DOHH2 (cell line): ENCODE results near the gene ANO8.

Source experiments
- H3F3A ChIP-seq: fragments of 200-600 bp; sonication (generic), shearing (Covaris generic); 2 replicates; pipeline ENCODE4 v1.6.0; 2016; ENCODE audit warnings: antibody characterized with exemption, mild to moderate bottlenecking; ENCODE audit not compliant: control insufficient read depth, insufficient read depth
- H3K27ac ChIP-seq: fragments of 200-600 bp; sonication (generic); 2 replicates; pipeline ENCODE4 v1.5.1; 2014; ENCODE audit warnings: low read depth, mild to moderate bottlenecking, low read length, moderate library complexity
- H3K27me3 ChIP-seq: fragments of 200-600 bp; sonication (generic); 2 replicates; pipeline ENCODE4 v1.6.1; 2014; ENCODE audit warnings: mild to moderate bottlenecking, low read length, mixed read lengths; ENCODE audit not compliant: control insufficient read depth
- H3K36me3 ChIP-seq: fragments of 200-600 bp; sonication (generic); 2 replicates; pipeline ENCODE4 v1.6.1; 2014; ENCODE audit warnings: mild to moderate bottlenecking, low read length, moderate library complexity, mixed read lengths; ENCODE audit not compliant: control insufficient read depth
- H3K4me1 ChIP-seq: fragments of 200-600 bp; sonication (generic); 2 replicates; pipeline ENCODE4 v1.6.1; 2014; ENCODE audit warnings: mild to moderate bottlenecking, low read length, mixed read lengths; ENCODE audit not compliant: control insufficient read depth
- H3K4me2 ChIP-seq: fragments of 200-600 bp; sonication (generic); 2 replicates; pipeline ENCODE4 v1.6.0; 2014; ENCODE audit warnings: mild to moderate bottlenecking, low read length, moderate library complexity
- H3K4me3 ChIP-seq: fragments of 200-600 bp; sonication (generic); 2 replicates; pipeline ENCODE4 v1.5.1; 2014; ENCODE audit warnings: mild to moderate bottlenecking, low read length, mixed read lengths
- H3K79me2 ChIP-seq: fragments of 200-600 bp; sonication (generic); 2 replicates; pipeline ENCODE4 v1.6.1; 2014; ENCODE audit warnings: mild to moderate bottlenecking, low read length, mixed read lengths; ENCODE audit not compliant: control insufficient read depth
- H3K9me2 ChIP-seq: fragments of 200-600 bp; sonication (generic); replicated peaks from 2 replicates; pipeline ENCODE4 v1.6.1; 2014; ENCODE audit warnings: mild to moderate bottlenecking, low read length, mixed read lengths; ENCODE audit not compliant: control insufficient read depth
- H3K9me3 ChIP-seq: fragments of 200-600 bp; sonication (generic); 2 replicates; pipeline ENCODE4 v1.6.1; 2014; ENCODE audit warnings: antibody characterized with exemption, low read length, mixed read lengths; ENCODE audit not compliant: control insufficient read depth, insufficient read depth
- H4K20me1 ChIP-seq: fragments of 200-600 bp; sonication (generic); 2 replicates; pipeline ENCODE4 v1.6.0; 2014; ENCODE audit warnings: low read depth, mild to moderate bottlenecking, antibody characterized with exemption, low read length, moderate library complexity; ENCODE audit not compliant: control insufficient read depth, insufficient read depth
- EZH2phosphoT487 ChIP-seq: fragments of 200-600 bp; sonication (generic); IDR thresholded peaks from 2 replicates; pipeline ENCODE4 v1.6.1; 2017; ENCODE audit warnings: borderline replicate concordance, mild to moderate bottlenecking, antibody characterized with exemption, low read length, moderate library complexity, mixed read lengths
- TF ChIP-seq, protein P1 (sequence below): fragments of 200-600 bp; sonication (generic); IDR thresholded peaks from one replicate; pipeline ENCODE4 v1.5.1; 2014; ENCODE audit warnings: antibody characterized with exemption, mild to moderate bottlenecking, low read depth, low read length; ENCODE audit not compliant: poor library complexity, severe bottlenecking

Gene ANO8

DNA sequence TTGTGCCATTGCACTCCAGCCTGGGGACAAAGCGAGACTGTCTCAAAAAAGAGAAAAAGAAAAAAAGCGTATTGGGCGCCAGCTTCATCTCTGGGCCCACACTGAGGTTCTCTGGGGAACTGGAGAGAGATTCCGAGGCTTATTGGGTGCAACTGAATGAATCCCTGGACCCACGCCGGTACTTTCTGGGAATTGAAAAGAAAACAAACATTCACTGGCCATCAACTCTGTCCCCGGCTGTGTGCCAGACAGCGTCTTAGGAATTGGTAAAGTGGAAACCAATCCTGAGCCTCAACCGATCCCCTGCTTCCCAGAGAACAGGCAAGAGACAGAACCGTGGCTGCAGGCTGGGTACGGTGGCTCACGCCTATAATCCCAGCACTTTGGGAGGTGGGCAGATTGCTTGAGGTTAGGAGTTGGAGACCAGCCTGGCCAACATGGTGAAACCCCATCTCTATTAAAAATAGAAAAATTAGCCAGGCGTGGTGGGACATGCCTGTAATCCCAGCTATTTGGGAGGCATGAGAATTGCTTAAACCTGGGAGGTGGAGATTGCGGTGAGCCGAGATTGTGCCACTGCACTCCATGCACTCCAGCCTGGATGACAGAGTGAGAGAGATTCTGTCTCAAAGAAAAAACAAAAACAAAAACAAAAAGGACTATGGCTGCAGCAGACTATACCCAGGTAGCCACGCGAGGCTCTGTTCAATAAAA, 8.6 kb downstream of the ANO8 start:
- Histone ChIP-seq H3K9me2 (no peaks in the 10 kb centered on the region), H3K27me3 (peaks cover 8% of the 10 kb centered on the region), H3K27ac (no peak overlapping the region), H3K36me3 (peaks cover 14% of the 10 kb centered on the region; the same call in 1 of the 2 replicates), H3K4me3 (no peak overlapping the region), H3K79me2 (no peaks in the 10 kb centered on the region), H3F3A (peaks cover 5% of the 10 kb centered on the region), H3K9me3 (no peaks in the 10 kb centered on the region), H4K20me1 (no peaks in the 10 kb centered on the region), H3K4me1 (peaks cover 24% of the 10 kb centered on the region), H3K4me2 (no peak overlapping the region)
- no peak for TF ChIP-seq EZH2phosphoT487
- TF ChIP-seq, protein P1, sequence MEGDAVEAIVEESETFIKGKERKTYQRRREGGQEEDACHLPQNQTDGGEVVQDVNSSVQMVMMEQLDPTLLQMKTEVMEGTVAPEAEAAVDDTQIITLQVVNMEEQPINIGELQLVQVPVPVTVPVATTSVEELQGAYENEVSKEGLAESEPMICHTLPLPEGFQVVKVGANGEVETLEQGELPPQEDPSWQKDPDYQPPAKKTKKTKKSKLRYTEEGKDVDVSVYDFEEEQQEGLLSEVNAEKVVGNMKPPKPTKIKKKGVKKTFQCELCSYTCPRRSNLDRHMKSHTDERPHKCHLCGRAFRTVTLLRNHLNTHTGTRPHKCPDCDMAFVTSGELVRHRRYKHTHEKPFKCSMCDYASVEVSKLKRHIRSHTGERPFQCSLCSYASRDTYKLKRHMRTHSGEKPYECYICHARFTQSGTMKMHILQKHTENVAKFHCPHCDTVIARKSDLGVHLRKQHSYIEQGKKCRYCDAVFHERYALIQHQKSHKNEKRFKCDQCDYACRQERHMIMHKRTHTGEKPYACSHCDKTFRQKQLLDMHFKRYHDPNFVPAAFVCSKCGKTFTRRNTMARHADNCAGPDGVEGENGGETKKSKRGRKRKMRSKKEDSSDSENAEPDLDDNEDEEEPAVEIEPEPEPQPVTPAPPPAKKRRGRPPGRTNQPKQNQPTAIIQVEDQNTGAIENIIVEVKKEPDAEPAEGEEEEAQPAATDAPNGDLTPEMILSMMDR: no peak

DNA sequence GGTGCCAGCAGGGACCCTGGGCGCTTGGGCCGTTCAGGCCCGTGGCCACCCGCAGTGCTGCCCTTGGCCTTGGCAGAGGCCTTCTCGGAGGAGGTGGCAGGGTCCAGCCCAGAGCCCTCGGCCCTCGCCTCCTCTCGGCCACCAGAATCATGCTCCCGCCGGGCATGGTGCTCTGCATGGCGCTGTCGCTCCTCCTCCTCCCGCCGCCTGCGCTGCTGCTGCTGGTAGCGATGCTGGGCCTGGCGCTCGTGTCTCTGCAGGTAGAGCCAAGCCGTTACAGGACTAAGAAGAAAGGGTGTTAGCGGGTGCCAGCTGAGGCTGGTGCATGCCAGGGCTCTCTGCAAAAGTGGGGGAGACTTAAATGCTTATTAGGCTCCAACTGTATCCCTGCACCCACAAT, 9.5 kb downstream of the ANO8 start:
- Histone ChIP-seq H3K9me3 (no peaks in the 10 kb centered on the region), H3K36me3 (peaks cover 20% of the 10 kb centered on the region; the same call in 1 of the 2 replicates), H3K27me3 (peaks cover 8% of the 10 kb centered on the region), H3K79me2 (no peaks in the 10 kb centered on the region), H3K4me2 (no peak overlapping the region), H3K9me2 (no peaks in the 10 kb centered on the region), H3K4me1 (peaks cover 24% of the 10 kb centered on the region), H3K27ac (no peak overlapping the region), H3K4me3 (no peak overlapping the region), H3F3A (peaks cover 5% of the 10 kb centered on the region), H4K20me1 (no peaks in the 10 kb centered on the region)
- TF ChIP-seq, protein P1: no peak
- no peak for TF ChIP-seq EZH2phosphoT487

DNA sequence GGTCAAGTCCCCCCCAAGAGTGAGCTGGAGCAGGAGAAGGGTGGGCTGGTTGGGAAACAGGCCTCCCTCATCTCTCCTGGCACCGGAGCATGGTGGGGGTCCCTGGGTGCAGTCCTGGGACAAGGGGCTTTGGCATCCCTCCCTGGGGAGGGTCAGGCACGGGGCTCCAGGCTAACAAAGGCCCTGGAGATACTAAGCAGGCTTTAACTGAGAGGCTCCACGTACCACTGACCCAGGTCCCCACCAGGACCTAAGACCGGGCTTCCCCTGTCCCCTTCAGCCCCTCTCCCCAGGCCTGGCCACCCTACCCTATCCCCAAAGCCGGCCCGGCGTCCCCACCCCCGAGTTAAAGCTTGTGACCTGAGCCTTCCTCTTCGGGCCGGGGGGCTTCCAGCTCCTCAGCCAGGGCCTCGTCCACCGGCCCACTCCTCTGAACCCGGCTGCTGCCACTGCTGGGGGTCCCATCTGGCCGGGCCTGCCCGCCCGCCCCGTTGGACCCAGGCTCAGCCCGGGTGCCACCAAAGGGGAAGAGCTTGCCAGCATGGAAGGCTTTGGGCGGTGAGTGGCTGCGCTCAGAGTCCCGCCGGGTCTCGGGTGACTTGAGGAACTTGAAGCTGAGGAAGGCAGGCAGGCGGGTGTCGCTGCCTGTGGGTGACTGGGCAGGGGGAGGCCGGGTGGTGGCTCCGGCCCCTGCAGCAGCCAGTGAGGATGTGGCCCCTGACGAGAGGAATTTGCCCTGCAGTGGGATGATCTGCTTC, 10.1 kb downstream of the ANO8 start:
- Histone ChIP-seq H3F3A (peaks cover 5% of the 10 kb centered on the region), H3K36me3 (peaks cover 25% of the 10 kb centered on the region; the same call in 1 of the 2 replicates), H3K27ac (no peak overlapping the region), H3K4me2 (no peak overlapping the region), H3K4me1 (peaks cover 24% of the 10 kb centered on the region), H3K27me3 (peaks cover 7% of the 10 kb centered on the region), H3K9me3 (no peaks in the 10 kb centered on the region), H3K9me2 (no peaks in the 10 kb centered on the region), H3K79me2 (no peaks in the 10 kb centered on the region), H3K4me3 (no peak overlapping the region), H4K20me1 (no peaks in the 10 kb centered on the region)
- no peak for TF ChIP-seq EZH2phosphoT487
- TF ChIP-seq, protein P1: no peak
